GM12878 (cell line): ENCODE results near the gene NHSL1. TPM values are rescaled to one million over a fixed set of nuclear protein-coding genes. Genes with fewer than 3 reads are reported as not detected.

Experiments
- ATAC-seq: fragments of 200-7000 bp; cut with Tn5 transposase; 3 replicates; pipeline ENCODE4 v1.9.1; 2020; ENCODE audit warnings: mild to moderate bottlenecking, moderate library complexity
- BruUV-seq: library from RNA; stranded (reverse); fragments of 400-500 nt; replicated peaks from 2 replicates; lab custom pipeline; 2021; lab: Mats Ljungman, UMichigan
- CTCF ChIA-PET: fragments of 300-600 bp; sonication (Branson Sonifier 250); formaldehyde crosslinking; extraction: SDS; loops from one replicate; lab custom pipeline; 2021; ENCODE audit warnings: inconsistent platforms; lab: Yijun Ruan, JAX
- POLR2A ChIA-PET: fragments of 350-600 bp; formaldehyde crosslinking; extraction: SDS; loops from one replicate; lab custom pipeline; 2021; ENCODE audit warnings: inconsistent platforms; lab: Charles Lee
- RAD21 ChIA-PET: fragments of 300-600 bp; sonication (Branson Sonifier 250); formaldehyde crosslinking; loops from one replicate; lab custom pipeline; 2023; ENCODE audit warnings: antibody characterized with exemption; ENCODE audit not compliant: unreplicated experiment; lab: Charles Lee
- SMC1A ChIA-PET: fragments of 300-600 bp; sonication (Branson Sonifier 250); formaldehyde crosslinking; loops from one replicate; lab custom pipeline; 2023; ENCODE audit not compliant: unreplicated experiment, uncharacterized antibody; lab: Charles Lee
- DNase-seq: peaks from one replicate; pipeline ENCODE4 v3.0.0-alpha.2; 2011; ENCODE audit warnings: low read depth, low spot score
- FAIRE-seq: peaks from 3 replicates; lab custom pipeline; 2011; peaks lifted over from hg19 to GRCh38; lab: Jason Lieb, UNC
- H2AFZ ChIP-seq: 2 replicates; pipeline ENCODE4 v1.6.0; 2011; ENCODE audit warnings: low read depth, low read length, control low read depth; ENCODE audit not compliant: control insufficient read depth
- H3K27ac ChIP-seq: 2 replicates; pipeline ENCODE4 v1.5.1; 2011; ENCODE audit warnings: control low read depth; ENCODE audit not compliant: control insufficient read depth, insufficient read depth
- H3K27me3 ChIP-seq, 2 experiments: replicated peaks in 1 of 2; 2 replicates each; pipeline versions ENCODE4 v1.6.0 to v1.6.1; 2011; ENCODE audit warnings: low read length in 1 of 2; ENCODE audit not compliant: control insufficient read depth in 2 of 2, insufficient read depth in 2 of 2
- H3K36me3 ChIP-seq, 2 experiments: 2 replicates each; pipeline ENCODE4 v1.5.1; 2011; ENCODE audit warnings: low read length in 1 of 2; ENCODE audit not compliant: control insufficient read depth in 2 of 2, insufficient read depth in 2 of 2
- H3K4me1 ChIP-seq: 2 replicates; pipeline ENCODE4 v1.6.1; 2011; ENCODE audit warnings: mild to moderate bottlenecking, low read length, moderate library complexity, mixed read lengths; ENCODE audit not compliant: control insufficient read depth, insufficient read depth
- H3K4me2 ChIP-seq: 2 replicates; pipeline ENCODE4 v1.6.0; 2011; ENCODE audit warnings: control low read depth; ENCODE audit not compliant: control insufficient read depth, insufficient read depth
- H3K4me3 ChIP-seq: fragments of 200-600 bp; sonication (generic); 2 replicates; pipeline ENCODE4 v1.5.1; 2016
- H3K79me2 ChIP-seq: 2 replicates; pipeline ENCODE4 v1.6.0; 2011; ENCODE audit warnings: low read length; ENCODE audit not compliant: control insufficient read depth, insufficient read depth
- H3K9ac ChIP-seq: 2 replicates; pipeline ENCODE4 v1.8.0; 2011; ENCODE audit warnings: low read length, control low read depth, mixed read lengths; ENCODE audit not compliant: control insufficient read depth, insufficient read depth
- H3K9me3 ChIP-seq: replicated peaks from 3 replicates; pipeline ENCODE4 v1.5.1; 2011; ENCODE audit warnings: mild to moderate bottlenecking, low read length; ENCODE audit not compliant: control insufficient read depth, insufficient read depth
- H4K20me1 ChIP-seq: 2 replicates; pipeline ENCODE4 v1.6.0; 2011; ENCODE audit not compliant: control insufficient read depth, insufficient read depth
- CREM ChIP-seq: IDR thresholded peaks from 2 replicates; pipeline ENCODE4 v1.6.1; 2014; ENCODE audit warnings: antibody characterized with exemption, low read depth
- IKZF2 ChIP-seq, 2 experiments: fragments of 450-650 bp; IDR thresholded peaks; 2 replicates each; pipeline ENCODE4 v1.6.1; 2017; ENCODE audit warnings: mild to moderate bottlenecking in 2 of 2, moderate library complexity in 2 of 2
- JUND ChIP-seq: IDR thresholded peaks from 2 replicates; pipeline ENCODE4 v1.6.1; 2012; ENCODE audit warnings: low read depth, mild to moderate bottlenecking, low read length, improper control_type of control experiment, moderate library complexity
- KLF5 ChIP-seq: fragments of 450-650 bp; IDR thresholded peaks from 2 replicates; pipeline ENCODE4 v1.6.1; 2014; ENCODE audit warnings: mild to moderate bottlenecking; ENCODE audit not compliant: partially characterized antibody
- NRF1 ChIP-seq: conservative IDR thresholded peaks from 2 replicates; pipeline ENCODE4 v1.6.1; 2011; ENCODE audit warnings: mild to moderate bottlenecking, low read depth, low read length, improper control_type of control experiment
- RBBP5 ChIP-seq: fragments of 200-600 bp; sonication (generic); conservative IDR thresholded peaks from 2 replicates; pipeline ENCODE4 v1.6.1; 2016
- RCOR1 ChIP-seq: conservative IDR thresholded peaks from 2 replicates; pipeline ENCODE4 v1.6.1; 2012; ENCODE audit warnings: low read depth, low read length, improper control_type of control experiment
- RFX5 ChIP-seq: IDR thresholded peaks from 2 replicates; pipeline ENCODE4 v1.6.1; 2011; ENCODE audit warnings: low read depth, low read length, improper control_type of control experiment
- SIN3A ChIP-seq: IDR thresholded peaks from 2 replicates; pipeline ENCODE4 v1.6.1; 2012; ENCODE audit warnings: low read depth, low read length, improper control_type of control experiment
- SMC3 ChIP-seq: IDR thresholded peaks from 2 replicates; pipeline ENCODE4 v1.6.1; 2011; ENCODE audit warnings: low read length, improper control_type of control experiment, borderline replicate concordance
- TAF1 ChIP-seq: IDR thresholded peaks from 2 replicates; pipeline ENCODE4 v1.6.1; 2011; ENCODE audit warnings: mild to moderate bottlenecking, low read depth, low read length, borderline replicate concordance
- TCF7 ChIP-seq: IDR thresholded peaks from 2 replicates; pipeline ENCODE4 v1.6.1; 2014; ENCODE audit warnings: antibody characterized with exemption, borderline replicate concordance
- ZNF24 ChIP-seq: fragments of 450-650 bp; IDR thresholded peaks from 2 replicates; pipeline ENCODE4 v1.6.1; 2017; ENCODE audit warnings: antibody characterized with exemption, mild to moderate bottlenecking
- WGBS: methylation state at CpG from one replicate; pipeline ENCODE4 v1.1.6; 2016; ENCODE audit warnings: low lambda C conversion rate; ENCODE audit not compliant: insufficient replicate concordance, insufficient coverage; ENCODE audit errors: missing lambda C conversion rate; 5-methylcytosine and 5-hydroxymethylcytosine counted together
- in situ Hi-C: fragments of 300-500 bp; cut with MboI; formaldehyde crosslinking; loops from 9 replicates; pipeline ENCODE4 v1.14.3; 2018; ENCODE audit warnings: mixed read lengths
- intact Hi-C: fragments of 100-400 bp; cut with micrococcal nuclease; formaldehyde crosslinking; loops from one replicate; pipeline ENCODE4 v1.14.2; 2022; ENCODE audit not compliant: unreplicated experiment
- polyA plus RNA-seq, 11 experiments: library from polyadenylated mRNA; depleted of rRNA in 4 of 11; unstranded in 6 of 11; stranded (reverse) in 5 of 11; fragments of >200 nt; fragmentation: Nextera tagmentation in 4 of 11; fragmentation: Illumina TruSeq in 1 of 11; extraction: Ambion mirVana in 4 of 11; extraction: Trizol in 1 of 11; gene quantifications; 1 replicate in 1 of 11; 2 replicates in 10 of 11; pipeline versions ENCODE4 v1.2.1 to v1.2.3, GENCODE V29; 2011 to 2016; ENCODE audit warnings: inconsistent platforms in 2 of 11, missing spikeins in 2 of 11, low read depth in 1 of 11
- total RNA-seq, 4 experiments: library from RNA; depleted of rRNA in 3 of 4; stranded (reverse); fragments of >200 nt in 3 of 4; fragmentation: Illumina TruSeq in 1 of 4; extraction: Trizol in 1 of 4; gene quantifications; 2 replicates each; pipeline versions ENCODE4 v1.2.1 to v1.2.3, GENCODE V29; 2013 to 2021
- TF ChIP-seq, protein P1 (sequence below): fragments of 450-650 bp; formaldehyde crosslinking; IDR thresholded peaks from 2 replicates; pipeline ENCODE4 v1.4.0; 2020; ENCODE audit warnings: mild to moderate bottlenecking, moderate library complexity
- TF ChIP-seq, protein P2 (sequence below): fragments of 450-650 bp; IDR thresholded peaks from 2 replicates; pipeline ENCODE4 v1.6.1; 2017; ENCODE audit warnings: low read depth, mild to moderate bottlenecking, moderate library complexity
- TF ChIP-seq, protein P3 (sequence below): IDR thresholded peaks from 2 replicates; pipeline ENCODE4 v1.6.1; 2011; ENCODE audit warnings: low read depth, mild to moderate bottlenecking, low read length, moderate library complexity, borderline replicate concordance; ENCODE audit errors: extremely low read depth

NHSL1 gene
- total and polyA plus RNA-seq, 10 of the 15 experiments (the other 5 are each of a cell fraction or from before 2014, with no cell fraction given), result 0.26 to 14.1 (median 0.90) TPM

DNA sequence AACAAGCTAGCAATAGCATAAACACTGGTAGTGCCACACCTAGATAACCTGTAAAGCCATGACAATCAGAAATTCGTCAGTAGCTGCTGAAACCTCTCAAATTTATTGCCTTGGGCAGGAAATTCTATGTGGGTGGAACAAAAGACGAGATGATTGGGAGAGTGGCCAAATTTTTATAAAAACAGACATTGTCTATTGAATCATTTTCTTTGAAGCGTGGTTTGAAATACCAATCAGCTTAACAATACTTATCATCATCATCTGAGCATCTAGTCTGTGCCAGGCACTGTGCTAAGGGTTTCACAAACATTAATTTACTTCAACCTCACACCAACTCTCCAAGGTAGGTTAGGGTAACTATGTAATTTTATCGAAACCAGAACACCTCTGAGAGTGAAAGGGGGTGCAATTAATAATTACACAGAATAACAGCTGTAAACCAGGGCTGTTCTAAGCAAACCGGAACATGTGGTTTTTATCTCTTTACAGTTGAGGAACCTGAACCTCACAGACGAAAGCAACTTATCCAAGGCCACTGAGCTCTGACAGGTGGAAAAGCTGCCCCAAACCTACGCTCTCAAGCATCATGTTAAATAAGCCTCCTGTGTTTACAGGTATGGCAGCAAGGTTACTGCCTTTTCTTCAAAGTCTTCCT, 43.4 kb downstream of the NHSL1 start (continued):
- TF ChIP-seq, protein P1, sequence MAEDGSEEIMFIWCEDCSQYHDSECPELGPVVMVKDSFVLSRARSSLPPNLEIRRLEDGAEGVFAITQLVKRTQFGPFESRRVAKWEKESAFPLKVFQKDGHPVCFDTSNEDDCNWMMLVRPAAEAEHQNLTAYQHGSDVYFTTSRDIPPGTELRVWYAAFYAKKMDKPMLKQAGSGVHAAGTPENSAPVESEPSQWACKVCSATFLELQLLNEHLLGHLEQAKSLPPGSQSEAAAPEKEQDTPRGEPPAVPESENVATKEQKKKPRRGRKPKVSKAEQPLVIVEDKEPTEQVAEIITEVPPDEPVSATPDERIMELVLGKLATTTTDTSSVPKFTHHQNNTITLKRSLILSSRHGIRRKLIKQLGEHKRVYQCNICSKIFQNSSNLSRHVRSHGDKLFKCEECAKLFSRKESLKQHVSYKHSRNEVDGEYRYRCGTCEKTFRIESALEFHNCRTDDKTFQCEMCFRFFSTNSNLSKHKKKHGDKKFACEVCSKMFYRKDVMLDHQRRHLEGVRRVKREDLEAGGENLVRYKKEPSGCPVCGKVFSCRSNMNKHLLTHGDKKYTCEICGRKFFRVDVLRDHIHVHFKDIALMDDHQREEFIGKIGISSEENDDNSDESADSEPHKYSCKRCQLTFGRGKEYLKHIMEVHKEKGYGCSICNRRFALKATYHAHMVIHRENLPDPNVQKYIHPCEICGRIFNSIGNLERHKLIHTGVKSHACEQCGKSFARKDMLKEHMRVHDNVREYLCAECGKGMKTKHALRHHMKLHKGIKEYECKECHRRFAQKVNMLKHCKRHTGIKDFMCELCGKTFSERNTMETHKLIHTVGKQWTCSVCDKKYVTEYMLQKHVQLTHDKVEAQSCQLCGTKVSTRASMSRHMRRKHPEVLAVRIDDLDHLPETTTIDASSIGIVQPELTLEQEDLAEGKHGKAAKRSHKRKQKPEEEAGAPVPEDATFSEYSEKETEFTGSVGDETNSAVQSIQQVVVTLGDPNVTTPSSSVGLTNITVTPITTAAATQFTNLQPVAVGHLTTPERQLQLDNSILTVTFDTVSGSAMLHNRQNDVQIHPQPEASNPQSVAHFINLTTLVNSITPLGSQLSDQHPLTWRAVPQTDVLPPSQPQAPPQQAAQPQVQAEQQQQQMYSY (CRISPR knock-in tag), result no peak

DNA sequence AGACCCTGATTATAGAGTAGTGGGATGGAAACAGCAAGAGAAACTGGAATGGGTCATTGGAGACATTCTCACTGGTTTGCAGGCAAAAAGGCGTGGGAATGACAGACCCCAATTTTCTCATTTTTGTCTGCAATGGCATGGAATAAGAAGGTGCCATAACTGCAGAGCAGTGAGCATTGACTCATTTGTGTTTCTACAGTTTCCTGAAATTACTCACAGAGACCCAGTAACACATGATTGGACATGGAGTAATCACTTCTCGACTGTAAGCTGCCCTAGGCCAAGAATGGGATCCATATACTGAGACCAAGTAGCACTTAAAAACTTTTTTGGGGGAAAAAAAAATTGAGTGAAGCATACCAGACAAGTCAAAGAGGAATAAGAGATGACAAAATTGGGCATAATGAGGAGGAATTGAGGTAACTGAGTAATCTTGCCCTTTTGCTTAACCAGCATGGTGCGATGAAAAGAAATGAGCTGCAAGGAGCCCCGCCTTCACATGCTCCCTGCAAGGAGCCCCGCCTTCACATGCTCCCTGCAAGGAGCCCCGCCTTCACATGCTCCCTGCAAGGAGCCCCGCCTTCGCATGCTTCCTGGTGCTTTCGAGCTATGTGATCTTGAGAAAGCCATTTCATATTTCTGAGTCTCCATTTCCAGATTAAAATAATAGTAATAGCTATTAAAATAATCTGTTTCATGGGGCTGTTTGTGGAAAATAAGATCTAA, 44.1 kb downstream of the NHSL1 start:
- Histone ChIP-seq H3K27ac (no peak overlapping the region), H3K36me3 (no peaks in the 10 kb centered on the region), H3K4me2 (peak overlapping the region; percentile 18; the same call in 1 of the 2 replicates), H4K20me1 (no peaks in the 10 kb centered on the region), H3K9ac (no peak overlapping the region), H3K4me1 (peaks cover 21% of the 10 kb centered on the region), H2AFZ (no peak overlapping the region), H3K9me3 (no peaks in the 10 kb centered on the region), H3K4me3 (no peak overlapping the region), H3K27me3 (no peaks in the 10 kb centered on the region), H3K79me2 (no peaks in the 10 kb centered on the region)
- ATAC-seq (peak; percentile 70), DNase-seq (peak; percentile 37), FAIRE-seq (peak; percentile 72)
- POLR2A ChIA-PET, result interaction anchor here (0.6 to 2.2 kb wide), 11 partner anchors 25 to 69 kb away, joined by 3 to 12 read pairs (median 5); partner anchors contain the start of genes HEBP2 and NHSL1
- WGBS, result 4% methylated on average over 9 of the region's 9 CpGs
- SMC1A ChIA-PET, result interaction anchor here (0.7 to 7.8 kb wide), 29 partner anchors 9 to 314 kb away, joined by 3 to 88 read pairs (median 6); partner anchors contain the start of gene NHSL1
- intact Hi-C loops, result no loop called here
- in situ Hi-C loops, result no loop called here
- BruUV-seq, result no TSS peak
- CTCF ChIA-PET, result interaction anchor here (0.6 to 9.5 kb wide), 19 partner anchors 9 to 316 kb away, joined by 3 to 99 read pairs (median 5); partner anchors contain the start of gene NHSL1
- RAD21 ChIA-PET, result interaction anchor here (0.6 to 6.0 kb wide), 21 partner anchors 8 to 1292 kb away, joined by 3 to 55 read pairs (median 5); partner anchors contain the start of gene NHSL1
- TF ChIP-seq TCF7 (no peak; the same call in 1 of the 2 replicates), IKZF2 (IDR thresholded peaks at IDR 0.05) (peak; percentile 48 to 71; a peak in 2 of 4 replicates), SIN3A (no peak), CREM (no peak), RBBP5 (no peak), TAF1 (no peak), RCOR1 (no peak), RFX5 (no peak), JUND (0 out of 2 replicates have a peak, but pooled peaks have one; percentile 28), SMC3 (no peak), NRF1 (no peak), KLF5 (no peak), ZNF24 (no peak)
- TF ChIP-seq, protein P2, sequence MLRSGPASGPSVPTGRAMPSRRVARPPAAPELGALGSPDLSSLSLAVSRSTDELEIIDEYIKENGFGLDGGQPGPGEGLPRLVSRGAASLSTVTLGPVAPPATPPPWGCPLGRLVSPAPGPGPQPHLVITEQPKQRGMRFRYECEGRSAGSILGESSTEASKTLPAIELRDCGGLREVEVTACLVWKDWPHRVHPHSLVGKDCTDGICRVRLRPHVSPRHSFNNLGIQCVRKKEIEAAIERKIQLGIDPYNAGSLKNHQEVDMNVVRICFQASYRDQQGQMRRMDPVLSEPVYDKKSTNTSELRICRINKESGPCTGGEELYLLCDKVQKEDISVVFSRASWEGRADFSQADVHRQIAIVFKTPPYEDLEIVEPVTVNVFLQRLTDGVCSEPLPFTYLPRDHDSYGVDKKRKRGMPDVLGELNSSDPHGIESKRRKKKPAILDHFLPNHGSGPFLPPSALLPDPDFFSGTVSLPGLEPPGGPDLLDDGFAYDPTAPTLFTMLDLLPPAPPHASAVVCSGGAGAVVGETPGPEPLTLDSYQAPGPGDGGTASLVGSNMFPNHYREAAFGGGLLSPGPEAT, result no peak
- TF ChIP-seq, protein P3, sequence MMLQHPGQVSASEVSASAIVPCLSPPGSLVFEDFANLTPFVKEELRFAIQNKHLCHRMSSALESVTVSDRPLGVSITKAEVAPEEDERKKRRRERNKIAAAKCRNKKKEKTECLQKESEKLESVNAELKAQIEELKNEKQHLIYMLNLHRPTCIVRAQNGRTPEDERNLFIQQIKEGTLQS, result no peak
